CD4-positive, alpha-beta T cell treated with Interleukin-12 subunit alpha and Interleukin-12 subunit beta, for 1 hour (primary cell): Measurements from ENCODE around the gene PTPRN2.
"Not testable (repeated sequence)": the region's sequence is repeated elsewhere in the genome, so short reads cannot be mapped to it uniquely, and the experiment has no call there.

ENCODE experiments used
- DNase-seq: peaks from one replicate; pipeline ENCODE4 v3.0.0-alpha.2; 2020

The PTPRN2 gene

GRCh38 chr7:157574120-157574825, 1013.4 kb downstream of the PTPRN2 start:
- DNase-seq = no peak

GRCh38 chr7:157573244-157573643, 1014.4 kb downstream of the PTPRN2 start:
- no peak for DNase-seq

GRCh38 chr7:157572622-157573021, 1015.0 kb downstream of the PTPRN2 start:
- DNase-seq = no peak

- DNase-seq = no peak
Measured at GRCh38 chr7:157570531-157571200, 1017.0 kb downstream of the PTPRN2 start.

- no peak for DNase-seq
Measured at GRCh38 chr7:157569967-157570366, 1017.7 kb downstream of the PTPRN2 start.

GRCh38 chr7:157568770-157569584, 1018.6 kb downstream of the PTPRN2 start:
- DNase-seq = peak; percentile 63

GRCh38 chr7:157568106-157568769, 1019.4 kb downstream of the PTPRN2 start:
- DNase-seq = no peak

- no peak for DNase-seq
Measured at GRCh38 chr7:157567666-157568065, 1020.0 kb downstream of the PTPRN2 start.

- DNase-seq = no peak
Measured at GRCh38 chr7:157566631-157567006, 1021.0 kb downstream of the PTPRN2 start.

GRCh38 chr7:157565981-157566630, 1021.5 kb downstream of the PTPRN2 start:
- no peak for DNase-seq

- DNase-seq = no peak
Measured at GRCh38 chr7:157565201-157565626, 1022.4 kb downstream of the PTPRN2 start.

- no peak for DNase-seq
Measured at GRCh38 chr7:157564517-157565177, 1023.0 kb downstream of the PTPRN2 start.

- not testable (repeated sequence) for DNase-seq
Measured at GRCh38 chr7:157563467-157564135, 1024.0 kb downstream of the PTPRN2 start.

GRCh38 chr7:157562522-157563398, 1024.9 kb downstream of the PTPRN2 start:
- not testable (repeated sequence) for DNase-seq

GRCh38 chr7:157561816-157562410, 1025.7 kb downstream of the PTPRN2 start:
- no peak for DNase-seq

- no peak for DNase-seq
Measured at GRCh38 chr7:157561523-157561785, 1026.2 kb downstream of the PTPRN2 start.

GRCh38 chr7:157560710-157561522, 1026.7 kb downstream of the PTPRN2 start:
- no peak for DNase-seq

- no peak for DNase-seq
Measured at GRCh38 chr7:157560258-157560654, 1027.4 kb downstream of the PTPRN2 start.

GRCh38 chr7:157559596-157560257, 1027.9 kb downstream of the PTPRN2 start:
- no peak for DNase-seq
